H1 (cell line): ENCODE measurements around the gene PLXNA3. TPM values are rescaled to one million over a fixed set of nuclear protein-coding genes. Genes with fewer than 3 reads are reported as not detected.

Experiments
- CTCF ChIA-PET: fragments of 300-600 bp; sonication (Branson Sonifier 250); formaldehyde crosslinking; loops from one replicate; lab custom pipeline; 2021; ENCODE audit not compliant: partially characterized antibody; lab: Charles Lee
- POLR2A ChIA-PET: fragments of 300-600 bp; sonication (Branson Sonifier 250); formaldehyde crosslinking; loops from one replicate; lab custom pipeline; 2021; ENCODE audit warnings: inconsistent platforms; ENCODE audit not compliant: partially characterized antibody; lab: Charles Lee
- DNase-seq, 2 experiments: peaks; one replicate each; pipeline versions ENCODE4 v3.0.0 to v3.0.0-alpha.2; 2010 to 2022; ENCODE audit warnings: low spot score in 2 of 2, low read depth in 1 of 2, mixed read lengths in 1 of 2
- FAIRE-seq: peaks from 2 replicates; lab custom pipeline; 2011; peaks lifted over from hg19 to GRCh38; lab: Jason Lieb, UNC
- H2AFZ ChIP-seq: 2 replicates; pipeline ENCODE4 v1.8.1; 2012; ENCODE audit warnings: low read length, inconsistent platforms
- H2AK5ac ChIP-seq: 2 replicates; pipeline ENCODE4 v1.6.1; 2013; ENCODE audit warnings: low read depth, low read length
- H2BK120ac ChIP-seq: replicated peaks from 2 replicates; pipeline ENCODE3; 2013; ENCODE audit warnings: low read depth, low read length, inconsistent platforms
- H2BK12ac ChIP-seq: 2 replicates; pipeline ENCODE4 v1.6.1; 2013; ENCODE audit warnings: low read depth, low read length
- H2BK15ac ChIP-seq: 2 replicates; pipeline ENCODE4 v1.6.1; 2013; ENCODE audit warnings: low read length
- H2BK20ac ChIP-seq: 2 replicates; pipeline ENCODE4 v1.6.1; 2013; ENCODE audit warnings: low read length
- H2BK5ac ChIP-seq: 2 replicates; pipeline ENCODE4 v1.6.1; 2013; ENCODE audit warnings: low read depth, low read length
- H3K14ac ChIP-seq: 2 replicates; pipeline ENCODE4 v1.6.1; 2013; ENCODE audit warnings: inconsistent platforms; ENCODE audit not compliant: insufficient read length
- H3K18ac ChIP-seq: 2 replicates; pipeline ENCODE4 v1.6.1; 2013; ENCODE audit warnings: low read length; ENCODE audit errors: extremely low read depth
- H3K23ac ChIP-seq: 2 replicates; pipeline ENCODE4 v1.6.1; 2013; ENCODE audit warnings: inconsistent platforms; ENCODE audit not compliant: insufficient read length
- H3K23me2 ChIP-seq: 2 replicates; pipeline ENCODE4 v1.6.1; 2013; ENCODE audit warnings: low read depth, low read length
- H3K27ac ChIP-seq: 2 replicates; pipeline ENCODE4 v1.6.1; 2011; ENCODE audit warnings: low read depth, low read length, inconsistent platforms
- H3K27me3 ChIP-seq, 4 experiments: replicated peaks in 1 of 4; 1 replicate in 1 of 4; 2 replicates in 3 of 4; pipeline versions ENCODE4 v1.6.1 to v1.8.1; 2011 to 2013; ENCODE audit warnings: low read length in 3 of 4, mild to moderate bottlenecking in 3 of 4, inconsistent platforms in 2 of 4, mixed read lengths in 2 of 4, moderate library complexity in 1 of 4; ENCODE audit not compliant: control insufficient read depth in 3 of 4, insufficient read depth in 3 of 4; ENCODE audit errors: extremely low read depth in 1 of 4
- H3K36me3 ChIP-seq, 4 experiments: 2 replicates each; pipeline versions ENCODE4 v1.6.1 to v1.8.1; 2011 to 2013; ENCODE audit warnings: mild to moderate bottlenecking in 4 of 4, low read length in 3 of 4, moderate library complexity in 2 of 4, control low read depth in 1 of 4, inconsistent platforms in 1 of 4; ENCODE audit not compliant: insufficient read depth in 4 of 4, control insufficient read depth in 2 of 4
- H3K4ac ChIP-seq: replicated peaks from 2 replicates; pipeline ENCODE3; 2013; ENCODE audit warnings: low read length, low read depth, mixed read lengths, inconsistent platforms; ENCODE audit not compliant: insufficient read length
- H3K4me1 ChIP-seq, 4 experiments: replicated peaks in 1 of 4; 1 replicate in 1 of 4; 2 replicates in 3 of 4; pipeline versions ENCODE4 v1.6.1 to v1.8.1; 2011 to 2013; ENCODE audit warnings: low read length in 3 of 4, inconsistent platforms in 2 of 4, mixed read lengths in 1 of 4; ENCODE audit not compliant: insufficient read depth in 4 of 4, control insufficient read depth in 3 of 4
- H3K4me2 ChIP-seq, 2 experiments: 2 replicates each; pipeline versions ENCODE4 v1.6.1 to v1.8.1; 2011 to 2013; ENCODE audit warnings: low read depth in 2 of 2, low read length in 2 of 2, control low read depth in 1 of 2, inconsistent platforms in 1 of 2, mild to moderate bottlenecking in 1 of 2; ENCODE audit not compliant: insufficient read depth in 1 of 2
- H3K4me3 ChIP-seq, 4 experiments: fragments of 200-600, 300-600 bp in 1 of 4; sonication (generic), shearing (Covaris generic), sonication (Bioruptor Twin) in 1 of 4; 2 replicates each; pipeline versions ENCODE4 v1.5.1 to v1.8.1; 2011 to 2016; ENCODE audit warnings: low read length in 4 of 4, low read depth in 3 of 4, control low read depth in 2 of 4, inconsistent platforms in 2 of 4, mild to moderate bottlenecking in 2 of 4, mixed read lengths in 1 of 4, moderate library complexity in 1 of 4; ENCODE audit not compliant: insufficient read depth in 2 of 4; ENCODE audit errors: extremely low read depth in 1 of 4
- H3K56ac ChIP-seq: replicated peaks from 2 replicates; pipeline ENCODE3; 2013; ENCODE audit warnings: low read depth, mild to moderate bottlenecking, mixed read lengths, low read length, inconsistent platforms; ENCODE audit not compliant: insufficient read length
- H3K79me1 ChIP-seq: 2 replicates; pipeline ENCODE4 v1.6.1; 2013; ENCODE audit warnings: low read depth, low read length, control low read depth
- H3K79me2 ChIP-seq, 2 experiments: 2 replicates each; pipeline versions ENCODE4 v1.6.1 to v1.8.1; 2012 to 2013; ENCODE audit warnings: low read length in 2 of 2, mild to moderate bottlenecking in 2 of 2, inconsistent platforms in 1 of 2; ENCODE audit not compliant: insufficient read depth in 2 of 2, control insufficient read depth in 1 of 2
- H3K9ac ChIP-seq, 4 experiments: replicated peaks in 1 of 4; 1 replicate in 1 of 4; 2 replicates in 3 of 4; pipeline versions ENCODE4 v1.6.1 to v1.8.1; 2011 to 2013; ENCODE audit warnings: low read depth in 3 of 4, low read length in 3 of 4, control low read depth in 2 of 4, mild to moderate bottlenecking in 2 of 4, moderate library complexity in 2 of 4, inconsistent platforms in 1 of 4; ENCODE audit errors: extremely low read depth in 1 of 4
- H3K9me3 ChIP-seq, 2 experiments: 2 replicates each; pipeline versions ENCODE4 v1.6.1 to v1.8.1; 2012 to 2013; ENCODE audit warnings: mild to moderate bottlenecking in 2 of 2, moderate library complexity in 2 of 2, control low read depth in 1 of 2, inconsistent platforms in 1 of 2, low read depth in 1 of 2, low read length in 1 of 2, mixed read lengths in 1 of 2; ENCODE audit not compliant: insufficient read depth in 2 of 2
- H4K20me1 ChIP-seq, 2 experiments: replicated peaks in 1 of 2; 2 replicates each; pipeline versions ENCODE3 to v1.8.1; 2011 to 2013; ENCODE audit warnings: inconsistent platforms in 2 of 2, low read length in 2 of 2, mild to moderate bottlenecking in 1 of 2; ENCODE audit not compliant: insufficient read depth in 2 of 2, control insufficient read depth in 1 of 2
- H4K5ac ChIP-seq: 2 replicates; pipeline ENCODE4 v1.6.1; 2013; ENCODE audit warnings: low read length, low read depth, mixed read lengths, inconsistent platforms; ENCODE audit not compliant: insufficient read length
- H4K8ac ChIP-seq: 2 replicates; pipeline ENCODE4 v1.8.0; 2013; ENCODE audit warnings: mild to moderate bottlenecking, moderate library complexity, low read length, inconsistent platforms; ENCODE audit not compliant: insufficient read depth; ENCODE audit errors: extremely low read depth
- H4K91ac ChIP-seq: replicated peaks from 2 replicates; pipeline ENCODE3; 2013; ENCODE audit warnings: low read length, mixed read lengths, inconsistent platforms; ENCODE audit not compliant: insufficient read length
- BACH1 ChIP-seq: IDR thresholded peaks from 2 replicates; pipeline ENCODE4 v1.6.1; 2012; ENCODE audit warnings: low read length, improper control_type of control experiment
- CBX8 ChIP-seq: fragments of 300-800, 300-1000 bp; sonication (generic); IDR thresholded peaks from 2 replicates; pipeline ENCODE4 v1.7.1; 2016; ENCODE audit warnings: low read depth, low read length, borderline replicate concordance
- CEBPB ChIP-seq: IDR thresholded peaks from 2 replicates; pipeline ENCODE4 v1.6.1; 2012; ENCODE audit warnings: low read depth, low read length
- CHD2 ChIP-seq: IDR thresholded peaks from 2 replicates; pipeline ENCODE4 v1.6.1; 2012; ENCODE audit warnings: low read length, improper control_type of control experiment
- FOSL1 ChIP-seq: IDR thresholded peaks from 2 replicates; pipeline ENCODE4 v1.6.1; 2011; ENCODE audit warnings: mild to moderate bottlenecking, low read depth, low read length, moderate library complexity; ENCODE audit not compliant: insufficient read depth
- GABPA ChIP-seq: IDR thresholded peaks from 2 replicates; pipeline ENCODE4 v1.6.1; 2011; ENCODE audit warnings: mild to moderate bottlenecking, low read length, moderate library complexity, borderline replicate concordance; ENCODE audit not compliant: insufficient read depth
- KDM4A ChIP-seq: IDR thresholded peaks from one replicate; pipeline ENCODE4 v1.7.1; 2012; ENCODE audit warnings: low read depth, mild to moderate bottlenecking, moderate library complexity, low read length, inconsistent platforms; ENCODE audit not compliant: severe bottlenecking
- RFX5 ChIP-seq: IDR thresholded peaks from 2 replicates; pipeline ENCODE4 v1.6.1; 2011; ENCODE audit warnings: low read depth, low read length, improper control_type of control experiment, borderline replicate concordance
- SRF ChIP-seq: IDR thresholded peaks from 2 replicates; pipeline ENCODE4 v1.6.1; 2011; ENCODE audit warnings: mild to moderate bottlenecking, low read depth, low read length, moderate library complexity
- TCF12 ChIP-seq: IDR thresholded peaks from 2 replicates; pipeline ENCODE4 v1.6.1; 2011; ENCODE audit warnings: low read depth, mild to moderate bottlenecking, low read length
- WGBS, 2 experiments: shearing (Covaris generic) in 1 of 2; methylation state at CpG; one replicate each; pipeline versions ENCODE4 v1.1.6 to v1.1.7; 2013 to 2015; ENCODE audit warnings: low lambda C conversion rate in 2 of 2, mixed read lengths in 2 of 2, inconsistent platforms in 1 of 2, low coverage in 1 of 2, missing lambda C conversion rate in 1 of 2; ENCODE audit not compliant: insufficient replicate concordance in 2 of 2, insufficient coverage in 1 of 2, insufficient read length in 1 of 2; ENCODE audit errors: extremely low coverage in 1 of 2, missing lambda C conversion rate in 1 of 2; 5-methylcytosine and 5-hydroxymethylcytosine counted together
- polyA plus RNA-seq, 7 experiments: library from polyadenylated mRNA; depleted of rRNA in 3 of 7; stranded (reverse) in 5 of 7; unstranded in 2 of 7; fragments of >200 nt in 5 of 7; fragments of 200-250 nt in 2 of 7; gene quantifications; 1 replicate in 5 of 7; 2 replicates in 1 of 7; 4 replicates in 1 of 7; pipeline versions ENCODE4 v1.2.1 to v1.2.3, GENCODE V29; 2011 to 2013; ENCODE audit warnings: missing spikeins in 2 of 7, mixed read lengths in 2 of 7
- total RNA-seq: library from RNA; stranded (reverse); fragmentation: NEBNext Ultra II Directional; extraction: Animal tissue kit (Norgen Biotek cat#: 25700); gene quantifications from 2 replicates; pipeline ENCODE4 v1.2.1, GENCODE V29; 2021
- TF ChIP-seq, protein P1 (sequence below), 3 experiments: IDR thresholded peaks; 1 replicate in 2 of 3; 2 replicates in 1 of 3; pipeline versions ENCODE4 v1.5.1 to v1.6.1; 2011; ENCODE audit warnings: low read length in 3 of 3, mild to moderate bottlenecking in 3 of 3, inconsistent platforms in 2 of 3, low read depth in 1 of 3, moderate library complexity in 1 of 3; ENCODE audit not compliant: insufficient read depth in 1 of 3; ENCODE audit errors: control extremely low read depth in 1 of 3
- TF ChIP-seq, protein P2 (sequence below): IDR thresholded peaks from 2 replicates; pipeline ENCODE4 v1.6.1; 2012; ENCODE audit warnings: inconsistent platforms

The PLXNA3 gene
- total and polyA plus RNA-seq, 2 of the 8 experiments (the other 6 are each of a cell fraction or from before 2014, with no cell fraction given): 10.7 to 18.2 TPM

DNA sequence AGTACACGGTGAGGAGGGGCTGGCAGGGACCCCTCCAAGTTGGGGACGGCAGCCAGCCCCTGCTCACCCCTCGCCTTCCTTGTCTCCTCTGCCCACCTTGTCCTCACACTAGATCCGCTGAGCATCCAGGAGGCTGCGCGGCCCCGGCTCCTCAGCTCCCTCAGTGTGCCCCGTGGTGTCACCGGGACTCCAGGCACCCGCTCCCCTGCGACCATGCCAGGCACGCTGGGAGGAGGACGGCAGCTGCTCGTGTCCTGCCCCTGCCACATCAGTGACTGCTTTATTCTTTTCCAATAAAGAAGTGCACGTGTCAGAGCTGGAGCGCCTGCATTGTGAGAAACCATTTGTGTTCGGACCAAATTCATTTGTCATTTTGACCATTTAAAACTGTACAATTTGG is 7.8 kb upstream of the PLXNA3 start:
- no peak for DNase-seq
- Histone ChIP-seq H2BK15ac (no peak overlapping the region), H3K23me2 (no peaks in the 10 kb centered on the region), H3K9me3 (no peaks in the 10 kb centered on the region), H3K27me3 (no peaks in the 10 kb centered on the region), H3K4me1 (no peaks in the 10 kb centered on the region), H3K4ac (no peak overlapping the region), H4K20me1 (no peaks in the 10 kb centered on the region), H3K56ac (no peak overlapping the region), H3K4me3 (no peak overlapping the region), H4K8ac (no peak overlapping the region), H2AFZ (no peak overlapping the region), H3K27ac (no peak overlapping the region), H2BK12ac (no peak overlapping the region), H3K14ac (no peak overlapping the region), H3K79me2 (no peaks in the 10 kb centered on the region; a peak in 1 of 4 replicates), H3K9ac (no peak overlapping the region), H4K91ac (no peak overlapping the region), H3K36me3 (peaks cover 0 to 17% (median 5%) of the 10 kb centered on the region in 4 experiments; a peak in 5 of 8 replicates), H2AK5ac (no peak overlapping the region), H2BK5ac (no peak overlapping the region), H3K4me2 (no peak overlapping the region), H2BK20ac (no peak overlapping the region), H3K18ac (no peak overlapping the region), H2BK120ac (no peak overlapping the region), H3K79me1 (no peaks in the 10 kb centered on the region; the same call in 1 of the 2 replicates), H3K23ac (no peak overlapping the region), H4K5ac (no peak overlapping the region)
- ChIA-PET POLR2A (no interaction called here), CTCF (interaction anchor here (1.0 kb wide), 1 partner anchor 32 kb away, joined by 3 read pairs; no protein-coding TSS in a partner anchor)
- 96% methylated on average over 11 of the region's 17 CpGs; no CpG with 5 or more reads in 1 of the 2 experiments for WGBS, 2 experiments
- FAIRE-seq: no peak
- TF ChIP-seq, protein P1, sequence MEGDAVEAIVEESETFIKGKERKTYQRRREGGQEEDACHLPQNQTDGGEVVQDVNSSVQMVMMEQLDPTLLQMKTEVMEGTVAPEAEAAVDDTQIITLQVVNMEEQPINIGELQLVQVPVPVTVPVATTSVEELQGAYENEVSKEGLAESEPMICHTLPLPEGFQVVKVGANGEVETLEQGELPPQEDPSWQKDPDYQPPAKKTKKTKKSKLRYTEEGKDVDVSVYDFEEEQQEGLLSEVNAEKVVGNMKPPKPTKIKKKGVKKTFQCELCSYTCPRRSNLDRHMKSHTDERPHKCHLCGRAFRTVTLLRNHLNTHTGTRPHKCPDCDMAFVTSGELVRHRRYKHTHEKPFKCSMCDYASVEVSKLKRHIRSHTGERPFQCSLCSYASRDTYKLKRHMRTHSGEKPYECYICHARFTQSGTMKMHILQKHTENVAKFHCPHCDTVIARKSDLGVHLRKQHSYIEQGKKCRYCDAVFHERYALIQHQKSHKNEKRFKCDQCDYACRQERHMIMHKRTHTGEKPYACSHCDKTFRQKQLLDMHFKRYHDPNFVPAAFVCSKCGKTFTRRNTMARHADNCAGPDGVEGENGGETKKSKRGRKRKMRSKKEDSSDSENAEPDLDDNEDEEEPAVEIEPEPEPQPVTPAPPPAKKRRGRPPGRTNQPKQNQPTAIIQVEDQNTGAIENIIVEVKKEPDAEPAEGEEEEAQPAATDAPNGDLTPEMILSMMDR (IDR thresholded peaks at IDR 0.05; ENCODE audit: control extremely low read depth in 1 of 3, insufficient read depth in 1 of 3, low read depth in 1 of 3, low read length in 3 of 3): no peak
- TF ChIP-seq, protein P2, sequence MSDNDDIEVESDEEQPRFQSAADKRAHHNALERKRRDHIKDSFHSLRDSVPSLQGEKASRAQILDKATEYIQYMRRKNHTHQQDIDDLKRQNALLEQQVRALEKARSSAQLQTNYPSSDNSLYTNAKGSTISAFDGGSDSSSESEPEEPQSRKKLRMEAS: no peak
- TF ChIP-seq KDM4A (no peak), CHD2 (no peak), SRF (no peak), TCF12 (no peak), CEBPB (no peak), BACH1 (no peak), CBX8 (no peak), RFX5 (no peak), GABPA (no peak), FOSL1 (no peak)
